Neuronal stem cell (in vitro differentiated cells): ENCODE data around the gene OR56A4.

Source experiments
- DNase-seq: peaks from one replicate; pipeline ENCODE4 v3.0.0-alpha.2; 2013; ENCODE audit warnings: low spot score
- H2AFZ ChIP-seq: one replicate; pipeline ENCODE4 v1.6.1; 2013; ENCODE audit warnings: mild to moderate bottlenecking, low read length, inconsistent platforms
- H2AK5ac ChIP-seq: 2 replicates; pipeline ENCODE4 v1.6.1; 2013; ENCODE audit warnings: low read depth, mild to moderate bottlenecking, inconsistent platforms, low read length, moderate library complexity, mixed read lengths
- H2BK120ac ChIP-seq: 2 replicates; pipeline ENCODE4 v1.6.1; 2013; ENCODE audit warnings: low read depth, mild to moderate bottlenecking, inconsistent platforms, low read length, moderate library complexity, mixed read lengths
- H2BK12ac ChIP-seq: one replicate; pipeline ENCODE4 v1.6.1; 2013; ENCODE audit warnings: low read length, inconsistent platforms
- H2BK15ac ChIP-seq: 2 replicates; pipeline ENCODE4 v1.6.1; 2013; ENCODE audit warnings: mild to moderate bottlenecking, low read length, inconsistent platforms, mixed read lengths
- H2BK5ac ChIP-seq: one replicate; pipeline ENCODE4 v1.6.1; 2013; ENCODE audit warnings: inconsistent platforms, mild to moderate bottlenecking, low read length, moderate library complexity
- H3K14ac ChIP-seq: one replicate; pipeline ENCODE4 v1.6.1; 2013; ENCODE audit warnings: low read length, inconsistent platforms
- H3K18ac ChIP-seq: 2 replicates; pipeline ENCODE4 v1.6.1; 2013; ENCODE audit warnings: low read length, inconsistent platforms
- H3K23ac ChIP-seq: 2 replicates; pipeline ENCODE4 v1.6.1; 2013; ENCODE audit warnings: low read depth, mild to moderate bottlenecking, mixed read lengths, low read length, inconsistent platforms; ENCODE audit not compliant: poor library complexity
- H3K27ac ChIP-seq: replicated peaks from 3 replicates; pipeline ENCODE4 v1.5.1; 2013; ENCODE audit warnings: low read length, inconsistent platforms
- H3K27me3 ChIP-seq, 3 experiments: 2 replicates each; pipeline ENCODE4 v1.6.1; 2013; ENCODE audit warnings: low read length in 3 of 3, mild to moderate bottlenecking in 2 of 3, inconsistent platforms in 1 of 3, low read depth in 1 of 3, mixed read lengths in 1 of 3, moderate library complexity in 1 of 3; ENCODE audit not compliant: control insufficient read depth in 3 of 3, insufficient read depth in 3 of 3
- H3K36me3 ChIP-seq, 2 donors: replicated peaks in 1 of 2; 2 replicates each; pipeline ENCODE4 v1.6.1; 2013; ENCODE audit warnings: low read length in 2 of 2; ENCODE audit not compliant: control insufficient read depth in 2 of 2, insufficient read depth in 2 of 2
- H3K4ac ChIP-seq: 2 replicates; pipeline ENCODE4 v1.6.1; 2013; ENCODE audit warnings: inconsistent platforms, mild to moderate bottlenecking, low read length, moderate library complexity
- H3K4me1 ChIP-seq, 2 donors: 1 replicate in 1 of 2; 2 replicates in 1 of 2; pipeline ENCODE4 v1.6.1; 2013; ENCODE audit warnings: low read length in 2 of 2, low read depth in 1 of 2; ENCODE audit not compliant: control insufficient read depth in 2 of 2, insufficient read depth in 1 of 2
- H3K4me2 ChIP-seq: one replicate; pipeline ENCODE4 v1.6.1; 2013; ENCODE audit warnings: mild to moderate bottlenecking, low read length, inconsistent platforms; ENCODE audit not compliant: insufficient read depth, poor library complexity, severe bottlenecking
- H3K4me3 ChIP-seq, 2 donors: 2 replicates each; pipeline ENCODE4 v1.5.1; 2013; ENCODE audit warnings: low read length in 2 of 2, mild to moderate bottlenecking in 2 of 2, inconsistent platforms in 1 of 2, moderate library complexity in 1 of 2
- H3K79me1 ChIP-seq: one replicate; pipeline ENCODE4 v1.6.1; 2013; ENCODE audit warnings: low read depth, mild to moderate bottlenecking, inconsistent platforms, low read length, moderate library complexity
- H3K9ac ChIP-seq: one replicate; pipeline ENCODE4 v1.6.1; 2013; ENCODE audit warnings: mild to moderate bottlenecking, low read depth, low read length, inconsistent platforms; ENCODE audit not compliant: poor library complexity
- H3K9me3 ChIP-seq, 2 donors: replicated peaks in 1 of 2; 2 replicates each; pipeline versions ENCODE3 to v1.6.1; 2013; ENCODE audit warnings: low read length in 2 of 2, mild to moderate bottlenecking in 2 of 2, inconsistent platforms in 1 of 2, low read depth in 1 of 2, mixed read lengths in 1 of 2, moderate library complexity in 1 of 2; ENCODE audit not compliant: control insufficient read depth in 2 of 2, insufficient read depth in 1 of 2
- H4K8ac ChIP-seq: one replicate; pipeline ENCODE4 v1.6.1; 2013; ENCODE audit warnings: low read depth, mild to moderate bottlenecking, inconsistent platforms, low read length, moderate library complexity
- H4K91ac ChIP-seq: one replicate; pipeline ENCODE4 v1.6.1; 2013; ENCODE audit warnings: low read length, low read depth, mild to moderate bottlenecking, inconsistent platforms; ENCODE audit not compliant: poor library complexity
- WGBS, 2 donors: extraction: QIAGEN DNeasy Blood & Tissue Kit; methylation state at CpG; one replicate each; pipeline ENCODE4 v1.1.7; 2013; ENCODE audit warnings: missing lambda C conversion rate in 2 of 2, mixed read lengths in 1 of 2; ENCODE audit not compliant: insufficient read length in 2 of 2, insufficient replicate concordance in 1 of 2; ENCODE audit errors: extremely low coverage in 2 of 2; 5-methylcytosine and 5-hydroxymethylcytosine counted together

The OR56A4 gene

DNA sequence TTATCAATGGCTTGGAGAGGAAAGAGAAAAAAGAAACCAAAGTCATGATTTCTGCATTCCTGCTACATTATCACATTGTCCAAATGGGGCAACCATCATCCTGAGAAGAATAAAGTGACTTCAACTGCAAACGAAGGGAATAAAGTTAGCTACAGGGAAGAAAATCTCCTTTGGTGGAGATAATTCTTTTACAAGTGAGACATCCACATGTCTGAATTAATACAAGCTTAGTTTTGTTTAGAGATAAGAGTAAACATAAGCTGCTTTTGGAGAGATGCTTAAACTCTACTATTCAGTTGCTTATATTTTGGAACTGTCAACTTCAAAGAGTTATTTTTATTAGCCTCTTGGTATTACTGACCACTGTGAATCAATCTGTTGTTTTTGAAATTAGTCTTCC is 19.9 kb downstream of the OR56A4 start, which contains the start of gene OR52L1:
Gene OR52L1 (minus strand): TSS at position 101 of the 400 bp plus-strand sequence. CDS start 55 bp downstream, at position 46.
- no peaks in the 10 kb centered on the region for H3K9me3 ChIP-seq
- H3K4me3 ChIP-seq = no peak within 1 kb of the TSS
- no peak within 1 kb of the TSS for H2AFZ ChIP-seq
- no peak within 1 kb of the TSS for H3K27ac ChIP-seq
- no peaks in the 10 kb centered on the region for H3K36me3 ChIP-seq
- WGBS, 2 donors = no CpG with 5 or more reads among the region's 1 CpG
- H3K79me1 ChIP-seq = no peaks in the 10 kb centered on the region
- no peak within 1 kb of the TSS for H2BK120ac ChIP-seq
- no peak within 1 kb of the TSS for H2BK12ac ChIP-seq
- no peak for DNase-seq
- H2BK5ac ChIP-seq = no peak within 1 kb of the TSS
- H3K23ac ChIP-seq = no peak within 1 kb of the TSS
- no peaks in the 10 kb centered on the region for H3K27me3 ChIP-seq
- no peak within 1 kb of the TSS for H2AK5ac ChIP-seq
- no peak within 1 kb of the TSS for H4K8ac ChIP-seq
- no peaks in the 10 kb centered on the region for H3K4me1 ChIP-seq
- H3K9ac ChIP-seq = no peak within 1 kb of the TSS
- no peak within 1 kb of the TSS for H4K91ac ChIP-seq
- no peak within 1 kb of the TSS for H3K4ac ChIP-seq
- no peak within 1 kb of the TSS for H3K4me2 ChIP-seq
- H2BK15ac ChIP-seq = no peak within 1 kb of the TSS
- no peak within 1 kb of the TSS for H3K14ac ChIP-seq
- H3K18ac ChIP-seq = no peak within 1 kb of the TSS

DNA sequence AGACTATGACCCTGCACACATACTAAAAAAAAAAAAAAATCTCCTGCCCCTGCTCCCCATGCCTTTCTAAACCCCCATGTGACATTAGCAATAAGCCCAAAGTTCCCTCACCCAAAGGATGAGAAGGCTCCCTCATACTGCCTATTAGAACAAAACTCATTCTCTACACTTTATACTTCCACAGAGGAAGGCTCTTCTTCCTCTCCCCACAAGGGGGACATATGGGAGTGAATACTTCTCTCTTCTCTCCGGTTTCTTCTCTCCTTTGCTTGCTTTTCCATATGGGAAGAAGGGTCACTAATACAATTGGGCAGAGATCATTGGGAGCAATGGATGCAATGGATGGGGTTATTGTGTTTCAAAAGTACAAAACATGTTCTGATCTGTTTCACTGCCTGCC is 23.3 kb downstream of the OR56A4 start:
- H2AFZ ChIP-seq = no peak overlapping the region
- H3K4ac ChIP-seq = no peak overlapping the region
- H3K9me3 ChIP-seq = no peaks in the 10 kb centered on the region
- no peak overlapping the region for H2BK15ac ChIP-seq
- H2BK120ac ChIP-seq = no peak overlapping the region
- no peak overlapping the region for H3K23ac ChIP-seq
- H3K4me2 ChIP-seq = no peak overlapping the region
- WGBS, 2 donors = no CpG with 5 or more reads among the region's 1 CpG
- H3K27me3 ChIP-seq = no peaks in the 10 kb centered on the region
- no peak overlapping the region for H4K8ac ChIP-seq
- H2BK12ac ChIP-seq = no peak overlapping the region
- H3K14ac ChIP-seq = no peak overlapping the region
- H3K79me1 ChIP-seq = no peaks in the 10 kb centered on the region
- no peak overlapping the region for H3K9ac ChIP-seq
- no peak overlapping the region for H2AK5ac ChIP-seq
- no peak overlapping the region for H3K4me3 ChIP-seq
- no peaks in the 10 kb centered on the region for H3K36me3 ChIP-seq
- no peaks in the 10 kb centered on the region for H3K4me1 ChIP-seq
- H4K91ac ChIP-seq = no peak overlapping the region
- DNase-seq = no peak
- no peak overlapping the region for H2BK5ac ChIP-seq
- H3K18ac ChIP-seq = no peak overlapping the region
- no peak overlapping the region for H3K27ac ChIP-seq

- H2BK15ac ChIP-seq = no peak overlapping the region
- H3K23ac ChIP-seq = no peak overlapping the region
- H3K18ac ChIP-seq = no peak overlapping the region
- WGBS, 2 donors = no CpG with 5 or more reads among the region's 1 CpG
- no peak overlapping the region for H2AFZ ChIP-seq
- no peaks in the 10 kb centered on the region for H3K27me3 ChIP-seq
- H2BK5ac ChIP-seq = no peak overlapping the region
- no peak overlapping the region for H3K4ac ChIP-seq
- no peaks in the 10 kb centered on the region for H3K36me3 ChIP-seq
- no peak overlapping the region for H2AK5ac ChIP-seq
- H3K79me1 ChIP-seq = no peaks in the 10 kb centered on the region
- H2BK12ac ChIP-seq = no peak overlapping the region
- no peaks in the 10 kb centered on the region for H3K9me3 ChIP-seq
- no peak overlapping the region for H3K9ac ChIP-seq
- no peaks in the 10 kb centered on the region for H3K4me1 ChIP-seq
- H2BK120ac ChIP-seq = no peak overlapping the region
- H4K91ac ChIP-seq = no peak overlapping the region
- no peak overlapping the region for H4K8ac ChIP-seq
- no peak for DNase-seq
- no peak overlapping the region for H3K14ac ChIP-seq
- no peak overlapping the region for H3K4me2 ChIP-seq
- no peak overlapping the region for H3K4me3 ChIP-seq
- no peak overlapping the region for H3K27ac ChIP-seq
These were observed 33.2 kb downstream of the OR56A4 start for GRCh38 chr11:5973530-5973929.

DNA sequence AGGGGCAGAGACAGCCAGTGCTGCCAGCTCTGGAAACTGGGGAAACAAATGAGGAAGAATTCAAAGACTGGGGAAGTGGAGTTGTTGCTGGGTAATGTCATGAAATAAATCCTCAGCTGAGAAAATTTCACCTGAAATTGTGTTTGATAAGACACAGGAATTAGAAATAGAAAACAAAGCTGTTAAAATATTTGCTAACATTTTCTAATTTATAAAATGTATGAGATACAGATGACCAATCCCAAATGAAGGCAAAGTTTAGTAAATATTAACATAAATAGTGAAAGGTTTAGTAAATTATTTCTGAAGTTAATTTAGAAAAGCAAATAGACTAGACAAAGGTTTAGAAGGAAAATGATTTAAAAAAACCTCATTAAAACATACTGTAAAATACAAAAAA is 38.4 kb downstream of the OR56A4 start, which contains the start of gene OR56A5:
Gene OR56A5 (minus strand): TSS at position 101 of the 400 bp plus-strand sequence. CDS start 0 bp downstream, at position 101.
- Histone ChIP-seq H3K27ac (no peak within 1 kb of the TSS), H4K8ac (no peak within 1 kb of the TSS), H2BK15ac (no peak within 1 kb of the TSS), H3K4ac (no peak within 1 kb of the TSS), H3K79me1 (no peaks in the 10 kb centered on the region), H3K4me2 (no peak within 1 kb of the TSS), H3K14ac (no peak within 1 kb of the TSS), H2BK5ac (no peak within 1 kb of the TSS), H4K91ac (no peak within 1 kb of the TSS), H3K27me3 (no peaks in the 10 kb centered on the region), H3K9ac (no peak within 1 kb of the TSS), H3K18ac (no peak within 1 kb of the TSS), H2BK120ac (no peak within 1 kb of the TSS), H3K36me3 (no peaks in the 10 kb centered on the region), H2AK5ac (no peak within 1 kb of the TSS), H3K4me3 (no peak within 1 kb of the TSS), H3K23ac (peak within 1 kb of the TSS; percentile 20), H2BK12ac (no peak within 1 kb of the TSS), H3K4me1 (no peaks in the 10 kb centered on the region), H3K9me3 (peaks cover 0 to 4% of the 10 kb centered on the region in 2 donors), H2AFZ (no peak within 1 kb of the TSS)
- no peak for DNase-seq
